SK-MEL-5 (cell line): ENCODE measurements around the gene PSENEN. TPM values are rescaled to one million over a fixed set of nuclear protein-coding genes. Genes with fewer than 3 reads are reported as not detected.
A peak's percentile ranks its signal among the peaks of the same experiment; 100 is the strongest.

Experiments used
- DNase-seq: peaks from one replicate; pipeline ENCODE4 v3.0.0-alpha.2; 2016; ENCODE audit warnings: low read depth, low spot score
- in situ Hi-C: cut with HindIII; loops from 2 replicates; pipeline ENCODE4 v1.10.0; 2016; ENCODE audit warnings: low sequenced_read_pairs, high pct_unique_total_duplicates, low pct_unique_long_range_greater_than_20kb
- polyA plus RNA-seq, 2 experiments: library from polyadenylated mRNA; depleted of rRNA; stranded (reverse); fragments of >200 nt; gene quantifications; 2 replicates each; pipeline ENCODE4 v1.2.3, GENCODE V29; 2015
- total RNA-seq: library from RNA; depleted of rRNA; stranded (reverse); fragments of >200 nt; shearing (Covaris generic); gene quantifications from 2 replicates; pipeline ENCODE4 v1.2.3, GENCODE V29; 2014; rRNA removed

The PSENEN gene
- total RNA-seq, result 51.5 and 56.0 TPM in 2 replicates
- polyA plus RNA-seq (2015; cell fraction: cytosol; rRNA removed), result 28.8 and 51.1 TPM in 2 replicates
- 4.0 and 32.4 TPM in 2 replicates for polyA plus RNA-seq (2015; cell fraction: nucleus; rRNA removed)

DNA sequence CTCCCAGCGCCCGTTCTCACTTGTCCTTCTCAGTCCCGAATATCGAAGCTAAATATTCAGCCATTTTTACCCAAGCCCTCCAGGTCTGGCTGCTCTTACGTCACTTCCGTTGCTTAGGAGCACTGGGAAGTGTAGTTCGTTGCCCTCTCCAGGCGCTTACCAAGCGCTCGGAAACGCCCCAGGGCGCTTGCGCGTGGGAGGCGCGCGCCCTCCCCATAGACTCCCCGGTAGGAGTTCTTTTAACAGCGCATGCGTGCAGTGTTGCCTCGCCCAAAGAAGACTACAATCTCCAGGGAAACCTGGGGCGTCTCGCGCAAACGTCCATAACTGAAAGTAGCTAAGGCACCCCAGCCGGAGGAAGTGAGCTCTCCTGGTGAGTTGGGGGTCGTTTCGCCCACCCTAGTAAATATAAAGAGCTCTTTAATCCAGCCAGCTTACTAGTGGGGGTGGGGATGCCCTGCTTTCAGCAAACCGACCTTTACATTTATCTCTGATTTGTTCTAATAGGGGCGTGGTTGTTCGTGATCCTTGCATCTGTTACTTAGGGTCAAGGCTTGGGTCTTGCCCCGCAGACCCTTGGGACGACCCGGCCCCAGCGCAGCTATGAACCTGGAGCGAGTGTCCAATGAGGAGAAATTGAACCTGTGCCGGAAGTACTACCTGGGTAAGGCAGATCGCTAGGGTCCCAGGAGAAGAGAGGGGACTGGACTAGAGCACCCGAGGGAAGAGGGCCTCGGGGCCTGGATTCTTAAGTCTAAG, at the start of gene PSENEN, which contains the start of gene U2AF1L4:
PSENEN (plus strand) TSS at position 324 of the 759 bp plus-strand sequence; CDS start at position 604, 280 bp downstream.
U2AF1L4 (minus strand) TSS at position 91 of the 759 bp plus-strand sequence; CDS start at position 64, 27 bp downstream.
- in situ Hi-C loops, result no loop called here
- DNase-seq, result peak; percentile 98

GRCh38 chr19:35695895-35696422, 49.5 kb upstream of the PSENEN start:
- in situ Hi-C loops, result no loop called here
- DNase-seq, result no peak

- in situ Hi-C loops, result no loop called here
- no peak for DNase-seq
Measured at GRCh38 chr19:35696835-35697234, 48.6 kb upstream of the PSENEN start.

DNA sequence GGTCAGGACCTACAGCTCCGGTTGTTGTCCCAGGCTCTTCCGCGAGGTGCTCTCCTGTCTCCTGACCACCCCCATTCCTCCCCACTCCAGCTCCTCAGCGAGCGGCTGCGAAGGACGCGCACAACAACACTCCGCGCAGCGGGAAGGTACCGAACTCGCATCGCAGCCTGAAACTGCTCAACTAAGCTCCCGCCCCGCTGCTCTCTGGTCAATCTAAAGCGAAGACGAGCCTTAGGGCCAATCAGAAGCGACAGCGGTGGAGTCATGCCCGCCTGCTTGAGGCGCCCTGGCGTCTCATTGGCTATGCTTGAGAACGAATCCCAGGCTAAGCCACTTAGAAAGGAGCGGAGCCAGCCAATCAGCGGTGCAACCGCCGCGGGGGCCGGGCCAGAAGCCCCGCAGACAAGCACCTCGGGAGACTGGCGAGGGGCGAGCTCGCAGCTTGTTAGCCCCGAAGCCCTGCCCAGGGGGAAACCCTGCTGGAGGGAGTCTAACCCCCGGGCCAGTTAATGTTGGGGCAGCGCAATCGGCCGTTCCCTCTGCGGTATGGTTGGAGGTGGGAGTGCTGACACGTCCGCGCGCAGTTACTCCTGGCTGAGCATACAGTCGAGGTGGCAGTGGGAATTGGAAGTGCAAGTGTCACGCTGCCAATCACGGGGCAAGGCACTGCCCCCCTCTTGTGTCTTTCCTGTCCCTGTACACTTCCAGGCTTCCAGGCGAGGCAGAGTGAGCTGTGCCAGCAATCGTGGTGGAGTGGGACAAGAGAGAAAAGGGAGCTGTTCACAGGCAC, 43.0 kb upstream of the PSENEN start:
- in situ Hi-C loops, result no loop called here
- DNase-seq, result peak; percentile 98

DNA sequence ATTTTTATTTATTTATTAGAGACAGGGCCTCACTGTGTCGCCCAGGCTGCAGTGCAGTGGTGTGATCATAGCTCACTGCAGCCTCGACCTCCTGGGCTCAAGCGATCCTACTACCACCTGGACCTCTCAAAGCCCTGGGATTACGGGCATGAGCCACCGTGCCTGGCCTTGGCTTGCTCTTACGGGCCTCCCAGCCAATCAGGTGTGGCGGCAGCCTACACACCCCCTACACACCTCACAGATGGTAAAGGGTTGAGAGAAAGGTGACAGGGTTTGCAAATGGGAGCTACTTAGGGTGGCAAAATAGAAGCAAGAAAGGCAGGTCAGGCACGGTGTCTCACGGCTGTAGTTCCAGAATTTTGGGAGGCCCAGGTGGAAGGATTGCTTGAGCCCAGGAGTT, 42.1 kb upstream of the PSENEN start:
- in situ Hi-C loops, result no loop called here

GRCh38 chr19:35704218-35704617, 41.2 kb upstream of the PSENEN start, which contains the start of gene ZBTB32:
Gene ZBTB32 (plus strand): TSS chr19:35704558. CDS start chr19:35714627, 10,069 bp downstream.
- in situ Hi-C loops, result no loop called here

More for the DNA sequence above, 42.1 kb upstream of the PSENEN start:
- no peak for DNase-seq

GRCh38 chr19:35708391-35708790, 37.1 kb upstream of the PSENEN start:
- in situ Hi-C loops, result no loop called here
- DNase-seq, result no peak

More at GRCh38 chr19:35704218-35704617, 41.2 kb upstream of the PSENEN start, which contains the start of gene ZBTB32:
- DNase-seq, result no peak

DNA sequence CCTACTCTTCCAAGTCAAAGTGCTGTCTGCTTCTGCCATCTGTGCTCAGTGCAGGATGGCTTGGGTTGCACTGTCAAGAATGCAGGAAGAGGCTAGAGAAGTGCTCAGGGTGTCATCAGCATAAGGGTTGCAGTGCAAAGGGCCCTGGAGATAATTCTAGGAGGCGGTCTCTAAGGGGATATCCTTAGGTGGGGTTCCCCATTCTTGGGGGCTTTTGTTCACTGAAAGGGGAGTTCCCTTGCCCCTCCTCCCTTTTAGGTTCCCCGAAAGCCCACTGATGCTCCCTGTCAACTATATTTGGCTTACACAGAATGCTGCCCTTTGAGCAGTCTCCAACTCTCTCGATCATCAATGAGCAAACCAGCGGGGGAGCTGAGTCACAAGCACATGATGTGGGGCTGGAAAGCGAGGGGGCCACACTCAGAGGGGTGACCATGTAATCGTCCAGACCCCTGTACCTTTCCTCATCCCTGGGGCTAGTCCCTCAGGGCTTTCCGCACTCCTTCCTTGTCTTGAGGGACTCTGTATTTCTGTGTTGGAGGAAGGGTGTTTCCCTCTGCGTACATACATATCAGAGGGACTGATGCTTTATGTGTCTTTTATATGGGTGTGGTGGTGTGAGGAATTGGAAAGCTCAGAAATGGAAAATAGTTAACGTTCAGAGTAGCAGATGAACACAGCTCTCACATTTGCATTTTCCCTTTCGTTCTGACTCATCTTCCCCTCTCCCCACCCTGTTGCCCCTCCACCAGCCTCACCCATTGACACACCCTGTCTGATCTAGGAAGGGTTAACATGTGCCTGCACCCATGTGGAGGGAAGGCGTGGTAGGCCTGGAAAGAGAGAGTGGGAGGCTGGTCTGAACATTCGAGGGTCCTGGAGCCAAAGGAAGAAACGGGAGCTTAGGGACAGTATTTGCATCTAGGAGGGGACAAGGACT, 34.4 kb upstream of the PSENEN start:
- no peak for DNase-seq
- in situ Hi-C loops, result no loop called here

GRCh38 chr19:35712567-35713505, 32.6 kb upstream of the PSENEN start:
- in situ Hi-C loops, result no loop called here

DNA sequence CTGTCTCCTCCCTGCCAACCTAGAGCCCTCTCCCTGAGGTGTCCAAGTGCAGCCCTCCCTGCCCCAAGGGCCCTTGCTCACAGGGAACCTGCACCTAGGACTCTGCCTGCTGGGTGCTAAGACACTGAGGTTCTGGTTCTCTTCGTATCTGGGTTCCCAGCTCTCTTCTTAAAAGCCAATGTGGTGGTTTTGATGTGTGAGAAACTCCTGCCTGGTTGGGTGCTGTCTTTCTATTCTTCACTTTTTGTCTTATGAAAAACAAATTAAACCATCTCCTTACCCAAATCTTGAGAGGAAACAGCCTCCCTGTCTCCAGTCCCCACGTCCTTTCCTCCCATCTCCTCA, 32.0 kb upstream of the PSENEN start:
- no peak for DNase-seq
- in situ Hi-C loops, result no loop called here

More at GRCh38 chr19:35712567-35713505, 32.6 kb upstream of the PSENEN start:
- DNase-seq, result no peak

DNA sequence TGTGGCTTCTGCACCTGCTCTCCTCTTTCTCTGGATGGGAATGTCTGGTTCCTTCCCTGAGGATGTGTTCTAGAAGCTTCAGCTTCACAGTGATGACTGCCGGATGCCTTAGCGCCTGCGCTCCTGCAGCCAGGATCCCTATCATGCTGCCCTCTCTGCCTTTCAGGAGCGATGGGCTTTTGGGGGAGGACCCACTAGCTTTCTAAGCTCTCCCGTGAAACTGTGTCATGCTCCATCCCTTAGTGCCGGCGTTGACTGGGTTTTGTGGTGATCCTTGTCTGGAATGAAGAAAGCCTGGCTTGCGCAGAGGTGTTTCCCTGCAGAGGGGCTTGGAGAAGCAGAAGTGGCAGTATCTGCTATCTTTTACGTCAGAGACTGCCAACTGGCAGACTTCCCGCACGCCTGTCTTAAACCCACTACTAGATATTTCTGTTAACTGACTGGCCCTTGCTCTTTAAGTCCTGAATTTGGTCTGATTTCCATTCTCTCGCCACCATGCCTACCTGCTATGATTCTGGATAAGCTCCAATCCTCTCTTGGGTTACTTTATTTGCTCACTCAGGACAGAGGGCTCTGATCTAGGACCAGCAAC, 31.5 kb upstream of the PSENEN start:
- no peak for DNase-seq
- in situ Hi-C loops, result no loop called here

DNA sequence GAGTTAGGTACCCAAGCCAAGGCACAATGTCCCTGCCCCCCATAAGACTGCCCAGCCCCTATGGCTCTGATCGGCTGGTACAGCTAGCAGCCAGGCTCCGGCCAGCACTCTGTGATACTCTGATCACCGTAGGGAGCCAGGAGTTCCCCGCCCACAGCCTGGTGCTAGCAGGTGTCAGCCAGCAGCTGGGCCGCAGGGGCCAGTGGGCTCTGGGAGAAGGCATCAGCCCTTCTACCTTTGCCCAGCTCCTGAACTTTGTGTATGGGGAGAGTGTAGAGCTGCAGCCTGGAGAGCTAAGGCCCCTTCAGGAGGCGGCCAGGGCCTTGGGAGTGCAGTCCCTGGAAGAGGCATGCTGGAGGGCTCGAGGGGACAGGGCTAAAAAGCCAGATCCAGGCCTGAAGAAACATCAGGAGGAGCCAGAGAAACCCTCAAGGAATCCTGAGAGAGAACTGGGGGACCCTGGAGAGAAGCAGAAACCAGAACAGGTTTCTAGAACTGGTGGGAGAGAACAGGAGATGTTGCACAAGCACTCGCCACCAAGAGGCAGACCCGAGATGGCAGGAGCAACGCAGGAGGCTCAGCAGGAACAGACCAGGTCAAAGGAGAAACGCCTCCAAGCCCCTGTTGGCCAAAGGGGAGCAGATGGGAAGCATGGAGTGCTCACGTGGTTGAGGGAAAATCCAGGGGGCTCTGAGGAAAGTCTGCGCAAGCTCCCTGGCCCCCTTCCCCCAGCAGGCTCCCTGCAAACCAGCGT, 30.7 kb upstream of the PSENEN start:
- in situ Hi-C loops, result no loop called here
- no peak for DNase-seq

DNA sequence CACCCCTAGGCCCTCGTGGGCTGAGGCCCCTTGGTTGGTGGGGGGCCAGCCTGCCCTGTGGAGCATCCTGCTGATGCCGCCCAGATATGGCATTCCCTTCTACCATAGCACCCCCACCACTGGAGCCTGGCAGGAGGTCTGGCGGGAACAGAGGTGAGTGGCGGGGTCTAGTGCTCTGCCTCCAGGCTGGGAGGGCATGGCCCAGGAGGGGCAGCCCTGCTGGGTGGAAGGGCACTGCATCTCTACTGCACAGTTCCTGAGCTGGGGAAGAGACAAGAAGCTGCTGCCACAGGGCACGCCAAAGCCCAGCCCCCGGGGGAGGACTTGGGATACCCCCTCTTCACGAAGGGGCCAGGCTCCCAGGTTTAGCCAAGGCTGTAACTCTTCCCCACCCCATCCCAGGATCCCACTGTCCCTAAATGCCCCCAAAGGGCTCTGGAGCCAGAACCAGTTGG, 30.1 kb upstream of the PSENEN start:
- no peak for DNase-seq
- in situ Hi-C loops, result no loop called here

DNA sequence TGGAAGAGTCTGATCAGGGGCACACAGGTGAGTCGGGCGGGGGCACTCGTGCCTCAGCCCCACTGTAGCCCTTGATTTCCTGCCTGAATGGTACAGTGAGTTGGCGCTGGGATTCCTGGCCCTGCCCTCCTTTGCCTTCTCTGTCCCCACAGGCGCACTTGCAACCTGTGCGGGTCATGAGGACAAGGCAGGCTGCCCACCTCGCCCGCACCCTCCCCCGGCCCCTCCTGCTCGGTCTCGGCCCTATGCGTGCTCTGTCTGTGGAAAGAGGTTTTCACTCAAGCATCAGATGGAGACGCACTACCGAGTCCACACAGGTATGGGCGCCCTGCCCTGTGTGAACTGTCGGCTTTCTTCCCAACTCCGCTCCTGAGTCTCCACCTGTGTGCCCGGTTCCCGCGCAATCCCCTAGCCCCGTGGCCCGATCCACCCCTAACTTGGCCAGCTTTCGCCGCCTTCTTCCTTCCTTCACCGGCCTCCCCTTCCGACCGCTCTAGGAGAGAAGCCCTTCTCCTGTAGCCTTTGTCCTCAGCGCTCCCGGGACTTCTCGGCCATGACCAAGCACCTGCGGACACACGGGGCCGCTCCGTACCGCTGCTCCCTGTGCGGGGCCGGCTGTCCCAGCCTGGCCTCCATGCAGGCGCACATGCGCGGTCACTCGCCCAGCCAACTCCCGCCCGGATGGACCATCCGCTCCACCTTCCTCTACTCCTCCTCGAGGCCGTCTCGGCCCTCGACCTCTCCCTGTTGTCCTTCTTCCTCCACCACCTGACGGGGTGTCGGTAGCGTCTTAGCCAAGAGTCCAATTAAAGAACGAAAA, 29.3 kb upstream of the PSENEN start:
- no peak for DNase-seq
- in situ Hi-C loops, result no loop called here
